IMR-90 (cell line): Measurements from ENCODE around the gene CIAO3. TPM values are rescaled to one million over a fixed set of nuclear protein-coding genes. Genes with fewer than 3 reads are reported as not detected.

Source experiments
- ATAC-seq: fragments of 200-7000 bp; cut with Tn5 transposase; 2 replicates; pipeline ENCODE4 v1.9.1; 2020; ENCODE audit warnings: low read depth, mild to moderate bottlenecking, moderate library complexity
- BruUV-seq: library from RNA; stranded (reverse); fragments of 400-500 nt; replicated peaks from 2 replicates; lab custom pipeline; 2021; lab: Mats Ljungman, UMichigan
- CTCF ChIA-PET: fragments of 300-600 bp; formaldehyde crosslinking; extraction: SDS; loops from one replicate; lab custom pipeline; 2021; ENCODE audit warnings: antibody characterized with exemption; lab: Yijun Ruan, JAX
- POLR2A ChIA-PET: fragments of 300-600 bp; sonication (Branson Sonifier 250); formaldehyde crosslinking; loops from one replicate; lab custom pipeline; 2022; ENCODE audit warnings: antibody characterized with exemption; ENCODE audit not compliant: unreplicated experiment; lab: Charles Lee
- DNase-seq: peaks from one replicate; pipeline ENCODE4 v3.0.0; 2013
- H2AFZ ChIP-seq: replicated peaks from 2 replicates; pipeline ENCODE3; 2013; ENCODE audit warnings: low read length, mild to moderate bottlenecking; ENCODE audit not compliant: poor library complexity
- H2AK5ac ChIP-seq: 2 replicates; pipeline ENCODE4 v1.6.1; 2013; ENCODE audit warnings: low read depth, low read length, inconsistent platforms
- H2AK9ac ChIP-seq: replicated peaks from 2 replicates; pipeline ENCODE3; 2013; ENCODE audit warnings: mild to moderate bottlenecking, low read depth, low read length, moderate library complexity; ENCODE audit not compliant: poor library complexity
- H2BK120ac ChIP-seq: 2 replicates; pipeline ENCODE4 v1.6.1; 2013; ENCODE audit warnings: low read depth, low read length, inconsistent platforms
- H2BK15ac ChIP-seq: 3 replicates; pipeline ENCODE4 v1.6.1; 2013; ENCODE audit warnings: low read depth, low read length, inconsistent platforms
- H2BK20ac ChIP-seq: 2 replicates; pipeline ENCODE4 v1.6.1; 2013; ENCODE audit warnings: low read depth, mild to moderate bottlenecking, inconsistent platforms, low read length, moderate library complexity
- H2BK5ac ChIP-seq: 2 replicates; pipeline ENCODE4 v1.6.1; 2013; ENCODE audit warnings: mild to moderate bottlenecking, low read depth, low read length, inconsistent platforms; ENCODE audit not compliant: poor library complexity, severe bottlenecking
- H3K14ac ChIP-seq: replicated peaks from 2 replicates; pipeline ENCODE4 v1.6.1; 2013; ENCODE audit warnings: low read depth, low read length, inconsistent platforms
- H3K18ac ChIP-seq: 2 replicates; pipeline ENCODE4 v1.6.1; 2013; ENCODE audit warnings: low read depth, low read length, control low read depth
- H3K23ac ChIP-seq: 2 replicates; pipeline ENCODE4 v1.6.1; 2013; ENCODE audit warnings: low read depth, low read length, inconsistent platforms
- H3K27ac ChIP-seq: 2 replicates; pipeline ENCODE4 v1.5.1; 2013; ENCODE audit warnings: mild to moderate bottlenecking, control low read depth, low read length; ENCODE audit not compliant: insufficient read depth
- H3K27me3 ChIP-seq: 2 replicates; pipeline ENCODE4 v1.6.1; 2013; ENCODE audit warnings: low read length; ENCODE audit not compliant: control insufficient read depth, insufficient read depth
- H3K36me3 ChIP-seq: 2 replicates; pipeline ENCODE4 v1.6.1; 2013; ENCODE audit warnings: low read length, mixed read lengths; ENCODE audit not compliant: control insufficient read depth, insufficient read depth
- H3K4ac ChIP-seq: 2 replicates; pipeline ENCODE4 v1.6.1; 2013; ENCODE audit warnings: low read depth, low read length, inconsistent platforms
- H3K4me1 ChIP-seq: 2 replicates; pipeline ENCODE4 v1.6.1; 2013; ENCODE audit warnings: low read length, mixed read lengths; ENCODE audit not compliant: control insufficient read depth, insufficient read depth
- H3K4me2 ChIP-seq: 2 replicates; pipeline ENCODE4 v1.6.1; 2013; ENCODE audit warnings: low read depth, mild to moderate bottlenecking, control low read depth, low read length, moderate library complexity
- H3K4me3 ChIP-seq: 2 replicates; pipeline ENCODE4 v1.5.1; 2013; ENCODE audit warnings: low read depth, mild to moderate bottlenecking, control low read depth, low read length, moderate library complexity; ENCODE audit not compliant: insufficient read depth
- H3K56ac ChIP-seq: 2 replicates; pipeline ENCODE4 v1.6.1; 2013; ENCODE audit warnings: low read length, inconsistent platforms; ENCODE audit not compliant: insufficient read depth; ENCODE audit errors: extremely low read depth
- H3K79me1 ChIP-seq, 2 experiments: 2 replicates each; pipeline ENCODE4 v1.6.1; 2013; ENCODE audit warnings: low read length in 2 of 2, inconsistent platforms in 1 of 2, low read depth in 1 of 2
- H3K9ac ChIP-seq: 2 replicates; pipeline ENCODE4 v1.6.1; 2013; ENCODE audit warnings: low read depth, low read length, control low read depth
- H3K9me1 ChIP-seq: 2 replicates; pipeline ENCODE4 v1.6.1; 2013; ENCODE audit warnings: low read length, inconsistent platforms; ENCODE audit not compliant: insufficient read depth
- H3K9me3 ChIP-seq: 2 replicates; pipeline ENCODE4 v1.6.1; 2013; ENCODE audit warnings: low read length; ENCODE audit not compliant: control insufficient read depth, insufficient read depth
- H4K20me1 ChIP-seq: 2 replicates; pipeline ENCODE4 v1.6.1; 2013; ENCODE audit warnings: low read length, inconsistent platforms; ENCODE audit not compliant: insufficient read depth
- H4K5ac ChIP-seq: 2 replicates; pipeline ENCODE4 v1.6.1; 2013; ENCODE audit warnings: mild to moderate bottlenecking, low read depth, low read length, control low read depth
- H4K8ac ChIP-seq, 2 experiments: 2 replicates each; pipeline ENCODE4 v1.6.1; 2013; ENCODE audit warnings: low read depth in 2 of 2, low read length in 2 of 2, control low read depth in 1 of 2, inconsistent platforms in 1 of 2
- H4K91ac ChIP-seq: 2 replicates; pipeline ENCODE4 v1.6.1; 2013; ENCODE audit warnings: low read depth, low read length, inconsistent platforms; ENCODE audit not compliant: insufficient read depth
- CEBPB ChIP-seq: IDR thresholded peaks from 2 replicates; pipeline ENCODE4 v1.6.1; 2012; ENCODE audit warnings: low read depth, low read length, improper control_type of control experiment
- FOS ChIP-seq: fragments of 150-350 bp; IDR thresholded peaks from 2 replicates; pipeline ENCODE4 v1.6.1; 2016; ENCODE audit warnings: low read depth, low read length
- MAZ ChIP-seq: IDR thresholded peaks from 2 replicates; pipeline ENCODE4 v1.6.1; 2012; ENCODE audit warnings: low read depth, mild to moderate bottlenecking, low read length, improper control_type of control experiment, moderate library complexity, borderline replicate concordance
- POLR2A ChIP-seq: IDR thresholded peaks from 2 replicates; pipeline ENCODE4 v1.6.1; 2012; ENCODE audit warnings: mild to moderate bottlenecking, low read depth, low read length
- RAD21 ChIP-seq: IDR thresholded peaks from 2 replicates; pipeline ENCODE4 v1.6.1; 2012; ENCODE audit warnings: low read length, improper control_type of control experiment
- RCOR1 ChIP-seq: IDR thresholded peaks from 2 replicates; pipeline ENCODE4 v1.6.1; 2012; ENCODE audit warnings: mild to moderate bottlenecking, low read length, improper control_type of control experiment; ENCODE audit not compliant: insufficient replicate concordance
- SMC3 ChIP-seq: fragments of 150-350 bp; IDR thresholded peaks from 2 replicates; pipeline ENCODE4 v1.6.1; 2016; ENCODE audit warnings: low read depth, mild to moderate bottlenecking, antibody characterized with exemption, low read length, moderate library complexity
- WGBS, 2 experiments: methylation state at CpG; one replicate each; pipeline versions ENCODE4 v1.1.5 to v1.1.7; 2013; ENCODE audit warnings: missing lambda C conversion rate in 2 of 2; ENCODE audit not compliant: insufficient read length in 1 of 2; ENCODE audit errors: extremely low coverage in 2 of 2; 5-methylcytosine and 5-hydroxymethylcytosine counted together
- dilution Hi-C: fragments of 300-500 bp; cut with HindIII; formaldehyde crosslinking; loops from one replicate; pipeline ENCODE4 v1.14.3; 2018; ENCODE audit warnings: low sequenced_read_pairs; ENCODE audit not compliant: unreplicated experiment
- in situ Hi-C: fragments of 300-500 bp; cut with MboI; formaldehyde crosslinking; loops from 3 replicates; pipeline ENCODE4 v1.14.3; 2019; ENCODE audit warnings: low sequenced_read_pairs, inconsistent platforms, mixed read lengths
- intact Hi-C: fragments of 100-400 bp; cut with micrococcal nuclease; formaldehyde crosslinking; loops from 2 replicates; pipeline ENCODE4 v1.10.0; 2022
- polyA plus RNA-seq, 3 experiments: library from polyadenylated mRNA; depleted of rRNA; stranded (reverse); fragments of >200 nt; gene quantifications; 2 replicates each; pipeline ENCODE4 v1.2.3, GENCODE V29; 2012; ENCODE audit warnings: low replicate concordance in 1 of 3
- total RNA-seq: library from RNA; depleted of rRNA; stranded (reverse); fragments of >200 nt; gene quantifications from 2 replicates; pipeline ENCODE4 v1.2.3, GENCODE V29; 2012
- TF ChIP-seq, protein P1 (sequence below): fragments of 150-350 bp; IDR thresholded peaks from 2 replicates; pipeline ENCODE4 v1.6.1; 2017; ENCODE audit warnings: mild to moderate bottlenecking, antibody characterized with exemption, low read length, low read depth
- TF ChIP-seq, protein P2 (sequence below): fragments of 150-350 bp; IDR thresholded peaks from 2 replicates; pipeline ENCODE4 v1.6.1; 2016; ENCODE audit warnings: low read depth, mild to moderate bottlenecking, low read length, moderate library complexity, borderline replicate concordance

Gene CIAO3
- total and polyA plus RNA-seq, 2 of the 4 experiments (the other 2 are of a cell fraction): 17.0 to 20.2 TPM

DNA sequence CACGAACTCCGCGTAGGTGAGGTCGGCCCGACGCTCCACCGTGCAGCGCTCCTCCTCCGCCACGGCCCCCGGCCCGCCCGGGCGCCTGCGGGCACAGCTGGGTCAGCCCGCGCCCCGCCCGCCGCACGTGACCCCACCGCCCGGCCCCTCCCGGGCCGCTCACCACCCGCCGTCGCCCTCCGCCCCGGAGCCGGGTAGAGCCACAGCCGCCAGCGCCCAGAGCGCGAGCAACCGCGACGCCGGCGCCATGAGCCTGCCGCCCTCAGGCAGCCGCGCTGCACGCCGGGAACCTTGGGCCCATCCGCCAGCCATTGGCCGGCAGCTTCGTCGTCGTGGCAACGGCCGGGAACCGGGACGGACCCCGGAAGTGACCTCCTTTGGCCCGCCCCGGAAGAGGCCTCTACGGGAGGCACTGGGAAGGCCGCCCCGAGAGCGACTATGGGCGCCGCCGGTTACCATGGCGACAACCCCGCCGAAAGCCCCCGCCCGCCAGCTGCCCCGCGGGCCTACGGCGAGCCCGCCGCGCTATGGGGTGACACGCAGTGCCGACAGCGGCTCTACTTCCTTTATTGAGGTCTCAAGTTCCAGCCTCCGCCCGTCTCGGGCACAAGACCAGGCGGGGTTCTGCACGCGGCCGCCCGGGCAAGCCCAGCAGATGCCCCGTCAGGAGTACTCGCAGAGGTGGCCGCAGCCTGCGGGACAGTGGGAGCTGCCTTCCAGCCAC lies 56.6 kb downstream of the CIAO3 start, which contains the start of gene JMJD8 (continued):
- TF ChIP-seq FOS: no peak

- peaks cover 41% of the 10 kb centered on the region for H3K36me3 ChIP-seq
- TF ChIP-seq, protein P1, sequence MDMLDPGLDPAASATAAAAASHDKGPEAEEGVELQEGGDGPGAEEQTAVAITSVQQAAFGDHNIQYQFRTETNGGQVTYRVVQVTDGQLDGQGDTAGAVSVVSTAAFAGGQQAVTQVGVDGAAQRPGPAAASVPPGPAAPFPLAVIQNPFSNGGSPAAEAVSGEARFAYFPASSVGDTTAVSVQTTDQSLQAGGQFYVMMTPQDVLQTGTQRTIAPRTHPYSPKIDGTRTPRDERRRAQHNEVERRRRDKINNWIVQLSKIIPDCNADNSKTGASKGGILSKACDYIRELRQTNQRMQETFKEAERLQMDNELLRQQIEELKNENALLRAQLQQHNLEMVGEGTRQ: no peak
- no peak for TF ChIP-seq POLR2A
- TF ChIP-seq, protein P2, sequence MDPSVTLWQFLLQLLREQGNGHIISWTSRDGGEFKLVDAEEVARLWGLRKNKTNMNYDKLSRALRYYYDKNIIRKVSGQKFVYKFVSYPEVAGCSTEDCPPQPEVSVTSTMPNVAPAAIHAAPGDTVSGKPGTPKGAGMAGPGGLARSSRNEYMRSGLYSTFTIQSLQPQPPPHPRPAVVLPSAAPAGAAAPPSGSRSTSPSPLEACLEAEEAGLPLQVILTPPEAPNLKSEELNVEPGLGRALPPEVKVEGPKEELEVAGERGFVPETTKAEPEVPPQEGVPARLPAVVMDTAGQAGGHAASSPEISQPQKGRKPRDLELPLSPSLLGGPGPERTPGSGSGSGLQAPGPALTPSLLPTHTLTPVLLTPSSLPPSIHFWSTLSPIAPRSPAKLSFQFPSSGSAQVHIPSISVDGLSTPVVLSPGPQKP: no peak
- TF ChIP-seq RAD21: no peak
- no peak for TF ChIP-seq RCOR1
- no peak for TF ChIP-seq CEBPB
- no peak for TF ChIP-seq MAZ
- TF ChIP-seq SMC3: no peak
- peak overlapping the region; percentile 87 for H2AK5ac ChIP-seq
- no peaks in the 10 kb centered on the region for H3K9me3 ChIP-seq
- in situ Hi-C loops (no loop called here), dilution Hi-C loops (no loop called here), intact Hi-C loops (no loop called here)
- no peak overlapping the region for H3K14ac ChIP-seq
- H2AFZ ChIP-seq: peak overlapping the region; percentile 87
- ChIA-PET CTCF (interaction anchor here (0.7 kb wide), 1 partner anchor 163 kb away, joined by 3 read pairs; no protein-coding TSS in a partner anchor), POLR2A (no interaction called here)
- H4K20me1 ChIP-seq: peaks cover 34% of the 10 kb centered on the region
- BruUV-seq: no TSS peak
- no peaks in the 10 kb centered on the region for H3K27me3 ChIP-seq
- H2AK9ac ChIP-seq: peak overlapping the region; percentile 93
- 13% methylated on average over 36 of the region's 57 CpGs; no CpG with 5 or more reads in 1 of the 2 experiments for WGBS, 2 experiments
- peak overlapping the region; percentile 81 for H3K4me3 ChIP-seq
- peak overlapping the region; percentile 29 for H2BK5ac ChIP-seq
- H2BK15ac ChIP-seq: no peak overlapping the region
- H2BK120ac ChIP-seq: no peak overlapping the region
- peak overlapping the region; percentile 72 for H3K9ac ChIP-seq
- H3K23ac ChIP-seq: no peak overlapping the region
- H3K56ac ChIP-seq: no peak overlapping the region
- peak overlapping the region; percentile 85 for H3K4me2 ChIP-seq
- no peak for DNase-seq
- H3K27ac ChIP-seq: peak overlapping the region; percentile 54
- H4K8ac ChIP-seq: peak overlapping the region; percentile 28 to 73; a peak in 2 of 4 replicates
- H3K18ac ChIP-seq: no peak overlapping the region
- no peak overlapping the region for H2BK20ac ChIP-seq
- no peak overlapping the region; the same call in 1 of the 2 replicates for H4K91ac ChIP-seq
- H3K9me1 ChIP-seq: peaks cover 15% of the 10 kb centered on the region
- peaks cover 9 to 54% of the 10 kb centered on the region in 2 experiments; a peak in 3 of 4 replicates for H3K79me1 ChIP-seq
- H3K4me1 ChIP-seq: peaks cover 20% of the 10 kb centered on the region
- no peak for ATAC-seq
- H3K4ac ChIP-seq: peak overlapping the region; percentile 63
- 0 out of 2 replicates have a peak overlapping the region, but pooled peaks have one; percentile 32 for H4K5ac ChIP-seq
Measured at GRCh38 chr16:683396-684070, 57.3 kb downstream of the CIAO3 start.
